HUES48 (cell line): ENCODE results near the gene AOC1.

Source experiments
- H3K27ac ChIP-seq: one replicate; pipeline ENCODE4 v1.7.0; 2013; ENCODE audit warnings: low read depth, low read length, inconsistent platforms
- H3K27me3 ChIP-seq: 2 replicates; pipeline ENCODE4 v1.6.1; 2013; ENCODE audit warnings: mild to moderate bottlenecking, low read length; ENCODE audit not compliant: control insufficient read depth, insufficient read depth
- H3K36me3 ChIP-seq: 2 replicates; pipeline ENCODE4 v1.6.1; 2013; ENCODE audit warnings: low read length; ENCODE audit not compliant: control insufficient read depth, insufficient read depth
- H3K4me1 ChIP-seq: 2 replicates; pipeline ENCODE4 v1.6.1; 2013; ENCODE audit warnings: mild to moderate bottlenecking, low read length; ENCODE audit not compliant: control insufficient read depth, insufficient read depth
- H3K4me3 ChIP-seq: 2 replicates; pipeline ENCODE4 v1.5.1; 2013; ENCODE audit warnings: mild to moderate bottlenecking, low read depth, low read length
- H3K9ac ChIP-seq: 2 replicates; pipeline ENCODE4 v1.6.1; 2013; ENCODE audit warnings: mild to moderate bottlenecking, low read depth, low read length, moderate library complexity
- H3K9me3 ChIP-seq: 2 replicates; pipeline ENCODE4 v1.6.1; 2013; ENCODE audit warnings: low read length; ENCODE audit not compliant: control insufficient read depth, insufficient read depth

Gene AOC1

DNA sequence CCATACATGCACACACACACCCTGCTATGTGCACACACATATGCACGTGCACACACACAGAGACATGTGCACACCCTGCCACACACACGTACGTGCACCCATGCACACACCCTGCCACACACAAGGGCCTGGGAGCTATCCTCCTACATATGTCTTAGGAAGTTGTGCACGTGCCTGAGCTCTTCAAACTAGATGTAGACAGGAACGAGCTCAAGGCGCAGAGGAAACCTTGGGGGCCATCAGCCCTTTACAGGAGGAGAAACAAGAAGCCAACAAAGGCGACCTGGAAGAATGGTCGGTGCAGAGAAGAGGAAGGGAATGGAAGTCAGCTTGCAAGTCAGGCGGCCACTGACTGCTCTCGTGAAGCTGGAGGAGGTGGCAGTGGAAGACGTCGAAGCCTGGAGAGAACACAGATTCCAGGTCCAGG lies 58.7 kb downstream of the AOC1 start:
- H3K4me1 ChIP-seq, result no peaks in the 10 kb centered on the region
- H3K4me3 ChIP-seq, result no peak overlapping the region
- peaks cover 4% of the 10 kb centered on the region; the same call in 1 of the 2 replicates for H3K27me3 ChIP-seq
- no peak overlapping the region for H3K9ac ChIP-seq
- H3K36me3 ChIP-seq, result no peaks in the 10 kb centered on the region
- no peak overlapping the region for H3K27ac ChIP-seq
- H3K9me3 ChIP-seq, result no peaks in the 10 kb centered on the region
